ENCODE results near the gene ACOX3.

ACOX3 gene

DNA sequence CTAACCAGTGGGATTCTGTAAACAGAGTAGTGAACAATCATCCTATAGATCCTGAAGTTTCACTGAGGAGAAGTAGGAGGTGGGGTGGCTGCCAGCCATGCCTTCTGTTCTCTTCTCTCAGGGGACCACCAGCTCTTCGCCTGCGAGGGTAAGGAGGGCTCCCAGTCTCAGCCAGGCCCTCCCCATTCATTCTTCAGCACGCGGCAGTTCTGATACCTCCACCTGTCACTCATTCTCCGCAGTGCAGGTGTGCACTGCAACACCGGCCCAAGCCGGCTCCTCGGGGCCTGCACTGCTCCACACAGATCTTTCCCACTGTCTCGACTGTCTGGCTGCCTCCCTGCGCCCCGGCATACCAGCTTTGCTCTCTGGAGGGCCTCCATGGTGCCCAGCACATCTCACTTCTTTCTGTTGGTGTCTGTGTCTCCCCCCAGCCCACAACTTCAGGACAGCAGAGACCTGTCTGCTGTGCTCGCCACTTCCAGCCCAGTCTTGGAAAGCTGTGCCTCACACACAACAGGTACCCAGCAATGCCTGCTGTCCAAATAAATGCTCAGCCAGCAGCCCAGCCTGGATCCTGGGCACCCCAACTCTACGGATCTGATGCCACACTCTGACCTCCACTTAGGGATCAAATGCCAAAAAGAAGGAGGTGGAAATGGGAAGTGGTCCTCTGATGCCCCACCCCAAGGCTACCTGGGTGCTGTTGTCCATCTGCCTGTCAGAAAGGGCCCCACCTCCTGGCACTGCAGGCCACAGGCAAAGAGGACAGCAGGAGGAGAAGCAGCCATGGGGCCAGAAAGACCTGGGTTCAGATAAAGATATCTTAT is 29.0 kb downstream of the ACOX3 start:
- H3K4me3 ChIP-seq (ENCODE audit: low read length): no peak overlapping the region
- TF ChIP-seq, protein P1, sequence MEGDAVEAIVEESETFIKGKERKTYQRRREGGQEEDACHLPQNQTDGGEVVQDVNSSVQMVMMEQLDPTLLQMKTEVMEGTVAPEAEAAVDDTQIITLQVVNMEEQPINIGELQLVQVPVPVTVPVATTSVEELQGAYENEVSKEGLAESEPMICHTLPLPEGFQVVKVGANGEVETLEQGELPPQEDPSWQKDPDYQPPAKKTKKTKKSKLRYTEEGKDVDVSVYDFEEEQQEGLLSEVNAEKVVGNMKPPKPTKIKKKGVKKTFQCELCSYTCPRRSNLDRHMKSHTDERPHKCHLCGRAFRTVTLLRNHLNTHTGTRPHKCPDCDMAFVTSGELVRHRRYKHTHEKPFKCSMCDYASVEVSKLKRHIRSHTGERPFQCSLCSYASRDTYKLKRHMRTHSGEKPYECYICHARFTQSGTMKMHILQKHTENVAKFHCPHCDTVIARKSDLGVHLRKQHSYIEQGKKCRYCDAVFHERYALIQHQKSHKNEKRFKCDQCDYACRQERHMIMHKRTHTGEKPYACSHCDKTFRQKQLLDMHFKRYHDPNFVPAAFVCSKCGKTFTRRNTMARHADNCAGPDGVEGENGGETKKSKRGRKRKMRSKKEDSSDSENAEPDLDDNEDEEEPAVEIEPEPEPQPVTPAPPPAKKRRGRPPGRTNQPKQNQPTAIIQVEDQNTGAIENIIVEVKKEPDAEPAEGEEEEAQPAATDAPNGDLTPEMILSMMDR (conservative IDR thresholded peaks at IDR 0.05; ENCODE audit: low read length): no peak

DNA sequence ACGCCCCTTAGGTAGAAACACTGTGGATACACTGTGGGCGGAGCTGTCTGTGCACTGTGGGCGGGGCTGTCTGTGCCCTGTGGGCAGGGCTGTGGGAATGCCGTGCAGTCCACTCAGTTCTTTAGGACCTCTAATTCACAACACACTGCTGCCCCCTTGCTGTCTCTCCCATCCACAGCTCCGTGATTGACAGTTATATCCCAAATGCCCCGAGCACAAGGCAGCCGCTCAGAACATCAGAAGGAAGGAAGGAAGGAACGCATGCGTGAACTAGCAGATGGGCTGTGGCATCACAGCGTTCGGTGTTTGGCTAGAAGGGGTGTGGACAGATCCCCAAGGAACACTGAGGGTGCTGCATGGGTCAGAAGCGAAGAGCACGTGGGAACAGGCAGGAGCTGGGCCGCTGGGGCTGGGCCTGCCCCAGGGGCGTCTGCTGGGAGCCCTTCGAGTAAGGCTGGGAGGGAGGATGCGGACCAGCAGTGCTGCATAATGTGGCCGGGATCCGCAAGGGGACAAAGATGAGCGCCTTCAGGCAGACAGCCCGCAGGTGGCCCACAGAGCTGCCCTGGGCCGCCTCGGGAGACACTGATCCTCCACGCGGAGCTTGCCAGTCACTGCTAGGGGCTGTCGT is 29.8 kb downstream of the ACOX3 start:
- no peak overlapping the region for H3K4me3 ChIP-seq (ENCODE audit: low read length)
- DNase-seq (ENCODE audit: low read depth): peak; percentile 41
- TF ChIP-seq, protein P1 (conservative IDR thresholded peaks at IDR 0.05; ENCODE audit: low read length): peak; percentile 35

More for the DNA sequence above, 29.0 kb downstream of the ACOX3 start:
- no peak for DNase-seq (ENCODE audit: low read depth)

DNA sequence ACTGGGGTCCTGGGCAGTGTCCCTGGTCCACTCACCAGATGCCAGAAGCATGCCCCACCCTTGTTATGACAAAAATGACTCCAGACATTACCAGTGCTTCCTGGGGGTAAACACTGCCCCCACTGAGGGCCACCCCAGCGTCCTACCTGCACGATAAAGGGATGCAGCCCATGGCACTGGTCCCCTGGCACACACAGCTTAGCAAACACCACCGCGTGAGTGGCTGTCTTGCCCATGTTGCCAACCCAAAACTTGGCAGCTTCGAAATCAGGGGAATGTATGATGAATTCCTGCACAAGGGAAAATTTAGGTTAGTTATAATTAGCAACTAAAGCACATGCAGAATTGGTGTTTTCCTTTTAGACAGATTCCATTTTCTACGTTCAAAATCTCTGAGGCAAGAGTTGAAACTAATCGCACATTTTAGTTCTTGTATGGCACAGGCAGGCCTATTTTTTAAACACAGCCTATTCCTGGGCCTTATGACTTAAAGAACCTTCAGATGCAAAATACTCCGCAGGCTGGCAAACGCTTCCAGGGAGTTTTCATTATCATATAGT is 30.4 kb downstream of the ACOX3 start:
- TF ChIP-seq, protein P1 (conservative IDR thresholded peaks at IDR 0.05; ENCODE audit: low read length): no peak
- no peak overlapping the region for H3K4me3 ChIP-seq (ENCODE audit: low read length)
- DNase-seq (ENCODE audit: low read depth): no peak

DNA sequence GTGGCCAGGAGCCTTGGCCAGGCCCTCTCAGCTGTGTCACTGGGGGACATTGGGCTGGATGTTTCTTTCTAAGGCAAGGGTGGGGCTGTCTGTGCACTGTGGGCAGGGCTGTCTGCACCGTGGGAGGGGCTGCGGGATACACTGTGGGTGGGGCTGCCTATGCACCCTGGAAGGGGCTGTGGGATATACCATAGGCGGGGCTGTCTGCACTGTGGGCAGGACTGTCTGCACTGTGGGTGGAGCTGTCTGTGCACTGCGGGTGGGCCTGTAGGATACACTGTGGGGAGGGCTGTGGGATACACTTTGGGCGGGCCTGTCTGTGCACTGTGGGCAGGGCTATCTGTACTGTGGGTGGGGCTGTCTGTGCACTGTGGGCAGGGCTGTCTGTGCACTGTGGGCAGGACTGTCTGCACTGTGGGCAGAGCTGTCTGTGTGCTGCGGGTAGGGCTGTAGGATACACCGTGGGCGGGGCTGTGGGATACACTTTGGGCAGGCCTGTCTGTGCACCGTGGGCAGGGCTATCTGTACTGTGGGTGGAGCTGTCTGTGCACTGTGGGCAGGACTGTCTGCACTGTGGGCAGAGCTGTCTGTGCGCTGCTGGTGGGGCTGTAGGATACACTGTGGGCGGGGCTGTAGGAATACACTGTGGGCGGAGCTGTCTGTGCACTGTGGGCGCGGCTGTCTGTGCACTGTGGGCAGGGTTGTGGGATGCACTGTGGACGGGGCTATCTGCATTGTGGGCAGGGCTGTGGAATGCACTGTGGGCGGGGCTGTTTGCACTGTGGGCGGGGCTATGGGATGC is 31.1 kb downstream of the ACOX3 start:
- no peak overlapping the region for H3K4me3 ChIP-seq (ENCODE audit: low read length)
- peak; percentile 33 for DNase-seq (ENCODE audit: low read depth)
- TF ChIP-seq, protein P1 (conservative IDR thresholded peaks at IDR 0.05; ENCODE audit: low read length): no peak

DNA sequence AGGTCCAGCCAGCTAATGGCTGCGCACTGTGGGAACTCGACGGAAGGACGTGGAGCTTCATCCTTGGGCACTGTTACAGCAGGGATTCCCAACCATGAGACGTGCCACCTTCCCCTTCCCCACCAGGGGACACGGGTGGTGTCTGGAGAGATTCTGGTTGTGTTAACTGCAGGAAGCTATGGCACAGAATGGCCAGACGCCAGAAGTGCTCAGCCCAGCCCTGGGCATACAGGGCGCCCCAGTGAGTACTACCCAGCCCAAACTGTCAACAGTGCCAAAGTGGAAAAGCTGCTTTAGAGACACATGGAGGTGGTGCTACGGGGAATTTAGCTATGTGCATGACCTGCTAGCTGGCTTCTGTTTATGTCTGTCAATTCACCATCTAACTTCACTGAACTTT is 32.8 kb downstream of the ACOX3 start:
- no peak for DNase-seq (ENCODE audit: low read depth)
- H3K4me3 ChIP-seq (ENCODE audit: low read length): no peak overlapping the region
- TF ChIP-seq, protein P1 (conservative IDR thresholded peaks at IDR 0.05; ENCODE audit: low read length): no peak

DNA sequence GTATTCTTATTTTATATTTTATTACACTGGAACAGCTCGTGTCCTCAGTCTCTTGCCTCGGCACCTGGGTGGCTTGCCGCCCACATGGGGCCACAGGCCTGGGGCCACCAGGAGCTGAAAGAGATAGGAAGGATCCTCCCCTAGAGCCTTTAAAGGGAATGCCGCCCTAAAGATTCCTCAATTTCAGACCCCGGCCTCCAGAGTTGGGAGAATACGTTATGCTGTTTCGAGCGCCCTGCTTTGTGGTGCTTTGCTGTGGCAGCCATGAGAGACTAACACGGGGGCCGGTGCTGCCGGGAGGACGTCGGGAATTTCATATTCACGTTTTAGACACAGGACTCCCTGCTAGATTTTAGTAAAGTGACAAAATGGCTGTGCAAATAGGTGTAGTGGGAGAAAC is 33.2 kb downstream of the ACOX3 start:
- TF ChIP-seq, protein P1 (conservative IDR thresholded peaks at IDR 0.05; ENCODE audit: low read length): no peak

More for the DNA sequence above, 33.2 kb downstream of the ACOX3 start:
- no peak for DNase-seq (ENCODE audit: low read depth)
- H3K4me3 ChIP-seq (ENCODE audit: low read length): no peak overlapping the region

Measured in AG10803 (cell line).